Measurements from ENCODE around the gene HSD17B2. TPM values are rescaled to one million over a fixed set of nuclear protein-coding genes. Genes with fewer than 3 reads are reported as not detected.

HSD17B2 gene
- polyA plus RNA-seq, 1 of the 3 experiments (the other 2 are of a cell fraction): not detected

DNA sequence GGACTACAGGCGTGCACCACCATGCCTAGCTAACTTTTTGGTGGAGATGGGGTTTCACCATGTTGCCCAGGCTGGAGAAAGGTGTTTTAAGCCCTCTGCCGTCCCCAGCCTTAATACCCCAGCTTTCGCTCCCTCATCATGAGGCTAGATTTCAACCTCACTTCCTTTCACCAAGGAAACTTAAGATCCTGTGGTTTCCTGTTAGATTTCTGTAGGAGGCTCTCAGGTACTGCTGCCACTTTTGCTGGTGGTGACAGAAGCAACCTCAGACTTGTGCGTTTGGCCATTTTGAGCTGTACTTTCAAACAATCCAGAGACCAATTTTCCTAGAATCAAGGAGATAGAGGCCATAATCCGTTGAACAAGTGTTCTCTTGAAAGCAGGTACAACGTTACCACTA, 98.7 kb downstream of the HSD17B2 start:
- ChIA-PET CTCF (no interaction called here), POLR2A (no interaction called here)
- Histone ChIP-seq H2AFZ (ENCODE audit: low read depth) (no peak overlapping the region), H4K20me1 (ENCODE audit: insufficient read depth) (no peaks in the 10 kb centered on the region), H3K4me2 (no peak overlapping the region), H3K9ac (no peak overlapping the region), H3K9me2 (no peaks in the 10 kb centered on the region), H3K36me3 (replicated peaks in 1 of 2; ENCODE audit: control insufficient read depth in 1 of 2, insufficient read depth in 2 of 2, low read length in 1 of 2) (peaks cover 0 to 5% of the 10 kb centered on the region in 2 experiments), H3F3A (replicated peaks; ENCODE audit: insufficient read depth) (no peaks in the 10 kb centered on the region), H3K27me3 (ENCODE audit: insufficient read depth) (no peaks in the 10 kb centered on the region), H3K79me2 (ENCODE audit: insufficient read depth) (no peaks in the 10 kb centered on the region), H3K4me1 (ENCODE audit: control insufficient read depth in 1 of 2, insufficient read depth in 2 of 2, low read depth in 1 of 2, low read length in 1 of 2) (no peaks in the 10 kb centered on the region), H3K27ac (ENCODE audit: low read depth in 2 of 2, low read length in 1 of 2) (no peak overlapping the region), H3K4me3 (ENCODE audit: low read depth in 2 of 2, low read length in 1 of 2) (no peak overlapping the region), H3K9me3 (no peaks in the 10 kb centered on the region)
- DNase-seq: no peak
- WGBS (ENCODE audit: low lambda C conversion rate): 78% methylated on average over 6 of the region's 6 CpGs
- TF ChIP-seq NRF1 (IDR thresholded peaks at IDR 0.05; ENCODE audit: low read depth, low read length) (no peak), EP300 (IDR thresholded peaks at IDR 0.05; ENCODE audit: borderline replicate concordance in 1 of 2, low read depth in 1 of 2, low read length in 1 of 2) (no peak), ELF1 (IDR thresholded peaks at IDR 0.05) (no peak), FOXM1 (IDR thresholded peaks at IDR 0.05; ENCODE audit: low read depth) (no peak), TCF12 (IDR thresholded peaks at IDR 0.05) (no peak), RAD21 (IDR thresholded peaks at IDR 0.05; ENCODE audit: low read length) (no peak), FOSL2 (IDR thresholded peaks at IDR 0.05; ENCODE audit: borderline replicate concordance, low read depth) (no peak), RCOR1 (IDR thresholded peaks at IDR 0.05; ENCODE audit: low read length) (no peak), SIN3A (IDR thresholded peaks at IDR 0.05; ENCODE audit: borderline replicate concordance, low read depth, low read length) (no peak), NFIC (IDR thresholded peaks at IDR 0.05; ENCODE audit: borderline replicate concordance) (no peak), TEAD4 (IDR thresholded peaks at IDR 0.05; ENCODE audit: borderline replicate concordance, insufficient read depth) (no peak), RFX5 (IDR thresholded peaks at IDR 0.05; ENCODE audit: low read length) (no peak), JUND (IDR thresholded peaks at IDR 0.05) (no peak), SMC3 (IDR thresholded peaks at IDR 0.05; ENCODE audit: low read depth, low read length) (no peak), POLR2AphosphoS5 (IDR thresholded peaks at IDR 0.05; ENCODE audit: low read depth, low read length) (no peak)
- TF ChIP-seq, protein P1, sequence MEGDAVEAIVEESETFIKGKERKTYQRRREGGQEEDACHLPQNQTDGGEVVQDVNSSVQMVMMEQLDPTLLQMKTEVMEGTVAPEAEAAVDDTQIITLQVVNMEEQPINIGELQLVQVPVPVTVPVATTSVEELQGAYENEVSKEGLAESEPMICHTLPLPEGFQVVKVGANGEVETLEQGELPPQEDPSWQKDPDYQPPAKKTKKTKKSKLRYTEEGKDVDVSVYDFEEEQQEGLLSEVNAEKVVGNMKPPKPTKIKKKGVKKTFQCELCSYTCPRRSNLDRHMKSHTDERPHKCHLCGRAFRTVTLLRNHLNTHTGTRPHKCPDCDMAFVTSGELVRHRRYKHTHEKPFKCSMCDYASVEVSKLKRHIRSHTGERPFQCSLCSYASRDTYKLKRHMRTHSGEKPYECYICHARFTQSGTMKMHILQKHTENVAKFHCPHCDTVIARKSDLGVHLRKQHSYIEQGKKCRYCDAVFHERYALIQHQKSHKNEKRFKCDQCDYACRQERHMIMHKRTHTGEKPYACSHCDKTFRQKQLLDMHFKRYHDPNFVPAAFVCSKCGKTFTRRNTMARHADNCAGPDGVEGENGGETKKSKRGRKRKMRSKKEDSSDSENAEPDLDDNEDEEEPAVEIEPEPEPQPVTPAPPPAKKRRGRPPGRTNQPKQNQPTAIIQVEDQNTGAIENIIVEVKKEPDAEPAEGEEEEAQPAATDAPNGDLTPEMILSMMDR (IDR thresholded peaks at IDR 0.05): no peak
- TF ChIP-seq, protein P2, sequence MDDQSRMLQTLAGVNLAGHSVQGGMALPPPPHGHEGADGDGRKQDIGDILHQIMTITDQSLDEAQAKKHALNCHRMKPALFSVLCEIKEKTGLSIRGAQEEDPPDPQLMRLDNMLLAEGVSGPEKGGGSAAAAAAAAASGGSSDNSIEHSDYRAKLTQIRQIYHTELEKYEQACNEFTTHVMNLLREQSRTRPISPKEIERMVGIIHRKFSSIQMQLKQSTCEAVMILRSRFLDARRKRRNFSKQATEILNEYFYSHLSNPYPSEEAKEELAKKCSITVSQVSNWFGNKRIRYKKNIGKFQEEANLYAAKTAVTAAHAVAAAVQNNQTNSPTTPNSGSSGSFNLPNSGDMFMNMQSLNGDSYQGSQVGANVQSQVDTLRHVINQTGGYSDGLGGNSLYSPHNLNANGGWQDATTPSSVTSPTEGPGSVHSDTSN (IDR thresholded peaks at IDR 0.05): no peak
- TF ChIP-seq, protein P3, sequence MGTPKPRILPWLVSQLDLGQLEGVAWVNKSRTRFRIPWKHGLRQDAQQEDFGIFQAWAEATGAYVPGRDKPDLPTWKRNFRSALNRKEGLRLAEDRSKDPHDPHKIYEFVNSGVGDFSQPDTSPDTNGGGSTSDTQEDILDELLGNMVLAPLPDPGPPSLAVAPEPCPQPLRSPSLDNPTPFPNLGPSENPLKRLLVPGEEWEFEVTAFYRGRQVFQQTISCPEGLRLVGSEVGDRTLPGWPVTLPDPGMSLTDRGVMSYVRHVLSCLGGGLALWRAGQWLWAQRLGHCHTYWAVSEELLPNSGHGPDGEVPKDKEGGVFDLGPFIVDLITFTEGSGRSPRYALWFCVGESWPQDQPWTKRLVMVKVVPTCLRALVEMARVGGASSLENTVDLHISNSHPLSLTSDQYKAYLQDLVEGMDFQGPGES (IDR thresholded peaks at IDR 0.05; ENCODE audit: low read depth, low read length): no peak
- TF ChIP-seq, protein P4, sequence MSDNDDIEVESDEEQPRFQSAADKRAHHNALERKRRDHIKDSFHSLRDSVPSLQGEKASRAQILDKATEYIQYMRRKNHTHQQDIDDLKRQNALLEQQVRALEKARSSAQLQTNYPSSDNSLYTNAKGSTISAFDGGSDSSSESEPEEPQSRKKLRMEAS (IDR thresholded peaks at IDR 0.05; ENCODE audit: low read depth): no peak
- TF ChIP-seq, protein P5, sequence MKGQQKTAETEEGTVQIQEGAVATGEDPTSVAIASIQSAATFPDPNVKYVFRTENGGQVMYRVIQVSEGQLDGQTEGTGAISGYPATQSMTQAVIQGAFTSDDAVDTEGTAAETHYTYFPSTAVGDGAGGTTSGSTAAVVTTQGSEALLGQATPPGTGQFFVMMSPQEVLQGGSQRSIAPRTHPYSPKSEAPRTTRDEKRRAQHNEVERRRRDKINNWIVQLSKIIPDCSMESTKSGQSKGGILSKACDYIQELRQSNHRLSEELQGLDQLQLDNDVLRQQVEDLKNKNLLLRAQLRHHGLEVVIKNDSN (IDR thresholded peaks at IDR 0.05; ENCODE audit: borderline replicate concordance, low read depth): no peak

Data from SK-N-SH (cell line).